GM18858 (cell line): ENCODE results near the gene APH1B.
"Not testable (repeated sequence)": the region's sequence is repeated elsewhere in the genome, so short reads cannot be mapped to it uniquely, and the experiment has no call there.

Experiments used
- ATAC-seq: cut with Tn5 transposase; IDR thresholded peaks from one replicate; pipeline ENCODE4 v1.9.1; 2021; ENCODE audit not compliant: unreplicated experiment

APH1B gene

DNA sequence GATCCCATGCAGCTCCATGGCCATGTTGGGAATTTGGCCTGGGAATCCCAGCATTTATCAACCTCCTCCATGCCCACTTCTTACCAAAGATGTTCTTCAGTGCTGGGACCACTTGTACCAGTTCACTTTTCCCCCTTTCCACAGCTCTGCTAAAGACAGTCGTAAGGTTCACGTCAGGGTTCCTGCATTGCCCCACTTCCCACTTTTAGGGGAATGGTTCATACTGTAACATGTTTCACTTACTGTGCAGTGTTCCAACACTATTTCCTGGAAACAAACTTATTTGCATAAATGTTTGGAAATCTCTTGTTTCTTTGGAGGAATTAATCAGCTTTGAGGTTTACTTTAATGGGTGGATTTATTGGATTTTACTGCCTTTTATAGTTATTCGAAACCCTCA, 17.0 kb downstream of the APH1B start:
- ATAC-seq, result no peak

DNA sequence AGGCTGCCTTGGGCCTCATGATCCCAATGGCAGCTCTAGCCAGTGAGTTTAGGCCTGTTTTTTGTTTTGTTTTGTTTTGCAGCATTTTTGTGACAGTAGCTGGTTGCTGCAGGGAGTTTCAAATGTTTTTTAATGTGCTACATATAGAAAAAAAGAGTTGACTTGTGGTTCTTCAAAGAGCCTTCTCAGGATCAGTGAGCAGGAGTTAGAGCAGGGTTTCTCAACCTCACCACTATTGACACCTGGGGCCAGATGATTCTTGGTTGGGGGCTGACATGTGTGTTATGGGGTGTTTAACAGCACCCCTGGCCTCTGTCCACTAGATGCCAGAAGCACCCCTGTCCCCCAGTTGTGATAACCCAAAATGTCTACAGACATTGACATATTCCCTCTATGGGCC, 17.9 kb downstream of the APH1B start:
- no peak for ATAC-seq

DNA sequence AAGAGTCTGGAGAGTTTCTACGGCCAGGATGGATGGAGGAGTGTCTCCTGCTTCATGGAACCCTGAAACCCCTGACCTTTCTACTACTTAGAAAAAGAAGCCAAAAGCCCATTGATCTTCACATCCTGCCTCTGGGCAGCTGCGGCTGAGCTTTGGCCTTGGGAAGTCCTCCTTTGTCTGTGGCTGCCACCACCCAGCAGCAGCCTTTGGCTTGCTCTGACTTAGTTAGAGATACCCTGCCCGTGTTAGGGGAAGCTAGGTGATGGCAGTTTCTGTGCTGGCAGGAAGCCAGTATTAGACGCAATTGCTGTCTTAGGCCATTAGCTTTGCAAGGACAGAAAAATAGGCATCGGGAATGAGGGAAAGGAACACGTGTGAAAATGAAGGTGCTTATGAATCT, 18.8 kb downstream of the APH1B start:
- ATAC-seq, result no peak

DNA sequence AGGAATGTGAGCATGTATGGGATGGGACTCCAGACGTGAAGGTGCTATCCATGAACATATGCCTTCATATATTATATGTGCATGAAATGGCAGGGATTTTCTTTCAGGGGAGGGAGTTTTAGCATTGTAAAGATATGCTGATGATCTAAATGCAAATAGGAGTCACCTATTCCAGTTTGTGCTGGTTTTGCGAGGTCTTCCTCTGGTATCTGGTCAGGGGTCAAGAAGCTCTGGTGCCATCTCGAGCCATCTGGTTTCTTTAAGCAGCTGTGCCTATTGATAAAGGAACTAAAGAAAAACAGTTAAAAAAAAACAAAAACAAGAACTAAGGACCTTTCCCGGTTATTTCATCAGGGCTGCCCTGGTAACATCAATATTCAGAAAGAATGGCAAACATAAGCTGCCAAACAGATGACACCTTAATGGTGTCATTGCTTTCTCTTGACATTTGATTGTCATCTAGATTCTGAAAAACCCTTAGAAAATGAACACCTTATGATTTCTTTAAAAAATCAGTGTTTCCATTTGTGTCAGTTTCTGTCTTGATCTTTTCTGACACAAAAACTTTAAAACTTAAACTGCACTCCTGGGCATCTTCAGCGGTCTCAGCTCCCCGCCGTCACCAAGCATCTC, 22.7 kb downstream of the APH1B start:
- ATAC-seq, result no peak

DNA sequence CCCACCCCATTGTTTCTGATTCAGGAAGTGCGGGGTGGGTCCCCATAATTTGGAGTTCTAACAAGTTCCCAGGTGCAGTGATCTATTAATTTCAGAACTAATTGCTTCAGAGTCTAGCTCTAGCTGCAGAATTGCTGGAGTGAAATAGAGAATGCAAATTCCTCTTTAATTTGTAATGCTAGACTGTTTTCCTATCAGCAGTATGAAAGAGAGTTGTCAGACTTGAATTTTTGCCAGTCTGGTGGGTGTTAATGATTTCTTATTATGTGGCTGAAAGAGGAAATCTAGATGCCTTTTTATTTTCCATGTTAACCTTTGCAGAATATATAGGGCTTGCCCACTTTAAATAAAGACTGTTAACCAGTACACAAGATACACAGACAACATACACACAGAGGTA, 23.7 kb downstream of the APH1B start:
- ATAC-seq, result no peak

DNA sequence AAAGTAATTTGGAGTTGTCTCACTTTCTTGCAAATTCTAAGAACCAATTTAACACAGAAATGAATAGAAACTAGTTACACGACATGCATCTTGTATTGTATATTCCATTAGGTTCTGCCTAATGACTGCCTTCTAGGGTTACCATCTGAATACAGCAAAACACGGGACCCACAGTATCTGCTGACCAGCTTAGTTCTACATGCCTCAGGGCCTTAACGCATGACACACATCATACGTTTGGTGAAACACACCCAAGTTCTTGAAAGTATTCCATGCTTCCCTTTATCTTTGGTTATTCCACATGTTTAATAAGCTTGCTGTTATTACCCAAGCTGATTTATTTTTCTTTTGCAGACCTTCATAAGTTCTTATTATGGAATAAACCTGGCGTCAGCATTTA, 27.9 kb downstream of the APH1B start:
- ATAC-seq, result no peak

DNA sequence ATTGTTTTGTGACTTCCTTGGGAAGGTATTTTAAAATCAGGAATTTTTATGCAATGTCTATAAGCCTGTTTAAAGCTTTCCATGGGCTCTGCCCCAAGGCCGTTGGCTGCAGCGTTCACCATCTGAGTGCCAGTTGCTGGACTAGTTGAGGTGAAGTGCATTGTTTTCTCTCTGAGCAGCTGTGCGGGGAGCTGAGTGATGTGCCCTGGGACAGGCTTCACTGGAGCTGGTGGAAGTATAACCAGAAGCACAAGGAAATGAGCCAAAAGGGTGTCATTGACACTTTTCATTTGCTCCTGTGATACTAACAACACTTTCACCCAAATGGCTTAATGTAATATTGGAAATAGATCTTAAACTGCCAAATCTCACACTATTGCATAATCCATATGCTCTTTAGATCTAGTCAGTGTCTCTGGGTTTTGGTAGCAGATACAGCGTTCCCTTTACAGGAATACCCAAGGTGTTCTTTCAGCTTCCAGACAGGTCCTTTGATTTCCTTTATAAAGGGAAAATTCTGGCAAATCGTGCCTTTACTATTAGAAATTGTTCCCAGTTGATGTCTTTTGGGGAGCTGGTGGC, 29.2 kb downstream of the APH1B start:
- no peak for ATAC-seq

DNA sequence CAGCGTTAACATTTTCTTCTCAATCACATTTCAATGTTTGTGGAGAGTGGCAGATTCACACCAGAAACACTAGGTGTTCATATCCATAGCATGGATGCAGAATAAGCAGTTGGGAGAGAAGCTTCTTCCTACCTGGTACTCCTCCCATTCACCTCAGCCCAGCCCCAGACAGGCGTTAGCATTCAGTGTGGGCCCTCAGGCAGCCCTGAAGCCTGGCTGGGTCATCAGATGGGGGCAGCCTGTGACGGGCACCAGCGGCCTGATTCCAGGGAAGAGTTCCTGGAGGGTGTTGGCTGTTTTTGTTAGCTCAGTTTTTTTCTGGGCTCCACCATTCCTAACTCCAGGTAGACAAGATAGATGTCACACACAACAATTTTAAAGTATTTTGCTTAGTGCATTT, 31.1 kb downstream of the APH1B start:
- no peak for ATAC-seq

DNA sequence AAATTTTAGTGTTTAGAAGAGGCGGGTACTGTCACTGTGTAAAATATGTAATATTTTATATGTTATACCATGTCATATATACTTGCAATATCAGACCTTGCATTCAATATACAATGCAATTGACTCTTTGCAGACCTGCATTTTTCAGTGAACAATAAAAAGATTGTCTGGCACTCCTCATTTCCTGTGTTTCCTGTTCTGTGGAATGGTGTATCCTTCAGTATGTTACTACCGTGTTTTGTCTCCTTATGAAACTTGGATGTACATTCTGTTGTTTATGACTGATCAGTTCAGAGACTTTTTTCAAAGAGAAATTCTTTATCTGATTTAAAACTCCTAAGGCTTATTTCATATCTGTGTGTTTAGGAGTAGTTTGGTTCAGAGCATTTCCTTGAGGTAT, 31.5 kb downstream of the APH1B start:
- ATAC-seq, result no peak

DNA sequence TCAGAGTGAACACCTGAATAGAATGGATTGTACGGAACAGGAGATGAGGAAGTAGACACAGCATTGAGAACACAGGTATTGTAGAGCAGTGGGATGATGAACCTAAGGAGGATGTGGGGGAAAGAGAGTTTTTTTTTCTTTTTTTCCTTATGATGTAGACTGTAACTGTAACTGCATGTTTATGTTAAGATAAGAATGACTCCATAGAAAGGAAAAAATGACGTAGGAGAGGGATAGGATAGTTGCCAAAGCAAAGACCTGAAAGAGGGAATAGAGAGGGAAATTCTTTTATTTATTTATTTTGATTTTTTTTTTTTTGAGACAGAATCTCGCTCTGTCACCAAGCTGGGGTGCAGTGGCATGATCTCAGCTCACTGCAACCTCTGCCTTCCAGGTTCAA, 33.2 kb downstream of the APH1B start:
- no peak for ATAC-seq

DNA sequence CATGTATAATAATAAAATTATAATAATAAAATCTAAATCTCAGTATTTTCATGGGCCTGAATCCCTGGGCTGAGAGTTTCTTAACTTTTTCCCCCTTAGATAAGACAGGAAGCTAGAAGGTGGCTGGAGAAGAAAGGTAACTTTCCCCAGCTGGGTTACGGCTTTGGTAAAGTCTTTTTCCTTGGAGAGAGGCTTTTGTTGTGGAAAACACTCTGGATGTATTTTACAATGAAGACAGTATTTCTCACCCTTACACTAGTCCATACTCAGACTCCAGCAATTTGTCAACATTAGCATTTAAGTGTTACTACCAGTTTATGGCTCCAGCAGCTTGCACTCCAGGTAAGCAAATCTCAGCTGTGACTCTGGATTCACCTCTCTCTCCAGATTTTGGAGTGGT, 34.9 kb downstream of the APH1B start:
- no peak for ATAC-seq

DNA sequence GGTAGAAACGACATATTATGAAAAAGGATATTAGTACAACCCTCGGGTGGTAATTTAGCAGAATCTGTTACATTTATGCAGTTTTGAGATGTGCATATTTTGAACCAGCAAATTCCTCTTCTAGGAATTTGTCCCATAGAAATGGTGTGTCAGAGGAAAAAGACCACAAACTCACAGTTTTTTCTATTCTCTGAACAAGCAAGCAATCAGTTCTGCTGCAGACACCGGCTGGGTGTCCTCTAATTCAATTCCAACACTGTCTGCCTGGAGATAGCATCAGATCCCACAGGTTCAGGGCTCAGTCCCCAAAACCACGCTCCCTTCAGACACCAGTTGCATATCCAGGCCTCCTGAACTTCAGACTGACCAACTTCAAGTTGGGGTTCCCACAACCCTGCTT, 36.4 kb downstream of the APH1B start:
- no peak for ATAC-seq

DNA sequence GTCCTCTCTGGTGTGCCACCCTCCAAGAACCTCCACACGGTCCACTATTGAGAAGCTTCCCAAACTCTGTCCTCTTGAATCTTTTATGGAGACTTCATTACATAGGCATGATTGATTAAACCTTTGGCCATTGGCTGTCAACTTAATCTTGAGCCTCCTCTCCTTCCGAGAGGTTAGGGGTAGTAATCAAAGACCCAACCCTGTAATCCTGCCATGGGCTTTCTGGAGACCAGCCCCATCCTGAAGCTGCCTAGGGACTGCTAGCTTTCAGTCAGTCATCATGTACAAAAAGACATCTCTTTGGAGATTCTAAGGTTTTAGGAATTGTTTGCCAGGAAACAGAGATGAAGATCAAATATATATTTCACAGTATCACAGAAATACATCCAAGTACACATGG, 37.0 kb downstream of the APH1B start:
- no peak for ATAC-seq

DNA sequence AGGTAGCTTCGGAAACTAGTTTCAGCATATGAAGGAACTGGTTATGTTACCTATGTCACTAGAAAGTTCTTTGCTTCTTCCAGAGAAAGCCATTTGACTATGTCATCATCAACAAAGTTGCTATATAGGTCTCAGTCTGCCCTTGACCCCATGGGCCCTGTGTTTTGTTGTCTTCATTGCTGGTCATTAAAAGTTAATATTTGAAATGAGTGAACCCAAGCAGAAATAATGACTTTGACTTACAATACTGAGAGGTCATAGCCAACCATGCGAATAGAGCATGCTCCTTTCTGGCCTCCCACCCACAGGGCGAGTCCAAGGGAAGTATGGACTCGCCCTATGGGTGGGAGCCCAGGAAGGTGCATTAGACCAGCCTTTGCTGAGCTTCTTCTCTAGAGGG, 40.9 kb downstream of the APH1B start:
- ATAC-seq, result no peak

DNA sequence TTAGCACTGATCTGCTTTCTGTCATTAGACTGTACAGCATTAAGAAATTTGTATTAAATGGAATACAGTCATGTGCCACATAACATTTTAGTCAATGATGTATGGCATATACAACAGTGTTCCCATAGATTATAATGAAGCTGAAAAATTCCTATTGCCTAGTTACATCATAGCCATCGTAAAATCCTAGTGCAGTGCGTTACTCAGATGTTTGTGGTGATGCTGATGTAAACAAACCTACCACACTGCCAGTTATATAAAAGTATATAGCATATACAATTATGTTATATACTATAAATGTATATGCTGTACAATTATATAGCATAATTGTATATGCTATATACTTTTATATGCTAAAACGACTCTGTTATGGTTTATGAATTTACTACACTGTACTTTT, 41.7 kb downstream of the APH1B start:
- ATAC-seq, result no peak

DNA sequence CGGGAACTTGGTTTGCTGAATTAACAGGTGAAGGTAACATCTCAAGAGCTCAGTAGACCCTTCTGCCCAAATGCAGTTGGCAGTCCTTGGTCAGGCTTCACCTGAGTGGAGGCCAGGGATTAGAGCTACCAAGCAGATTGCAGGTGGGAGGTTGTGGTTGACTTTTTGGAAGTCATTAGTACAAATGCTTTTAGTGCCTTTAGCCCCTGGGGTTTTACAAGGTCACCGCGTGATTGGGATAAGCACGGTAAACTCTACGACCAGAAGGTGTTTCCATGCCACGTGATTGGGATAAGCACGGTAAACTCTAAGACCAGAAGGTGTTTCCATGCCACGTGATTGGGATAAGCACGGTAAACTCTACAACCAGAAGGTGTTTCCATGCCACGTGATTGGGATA, 43.0 kb downstream of the APH1B start:
- not testable (repeated sequence) for ATAC-seq

DNA sequence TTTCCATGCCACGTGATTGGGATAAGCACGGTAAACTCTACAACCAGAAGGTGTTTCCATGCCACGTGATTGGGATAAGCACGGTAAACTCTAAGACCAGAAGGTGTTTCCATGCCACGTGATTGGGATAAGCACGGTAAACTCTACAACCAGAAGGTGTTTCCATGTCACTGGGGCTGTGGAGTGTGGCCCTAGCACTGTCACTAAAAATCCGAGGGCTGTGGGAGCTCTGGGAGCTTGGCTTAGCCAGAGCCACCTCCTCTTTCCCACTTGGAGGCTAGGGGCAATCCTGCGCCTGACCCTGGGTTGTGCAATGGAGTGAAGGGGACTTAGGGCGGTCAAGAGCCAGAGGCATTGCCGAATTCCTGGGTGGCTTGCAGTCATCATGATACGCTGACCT, 43.6 kb downstream of the APH1B start:
- ATAC-seq, result not testable (repeated sequence)

DNA sequence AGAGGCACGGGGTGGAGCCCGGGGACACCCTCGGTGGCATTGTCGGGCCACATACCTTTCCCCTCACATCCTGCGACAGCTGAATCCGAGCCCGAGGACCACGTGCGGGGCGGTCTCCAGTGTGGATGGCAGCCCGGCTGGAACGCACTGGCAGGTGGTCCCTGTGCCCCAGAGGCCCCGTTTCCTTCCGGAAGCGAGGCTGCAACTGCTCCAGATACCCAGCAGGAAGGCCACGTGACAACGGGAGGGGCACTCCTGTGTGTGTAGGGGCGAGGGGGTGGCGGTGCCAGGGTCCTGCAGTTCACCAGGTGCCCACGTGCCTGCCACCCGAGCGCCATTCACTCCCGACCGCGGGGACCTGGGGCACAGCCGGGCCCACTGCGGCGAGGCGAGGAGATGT, 44.1 kb downstream of the APH1B start:
- no peak for ATAC-seq

DNA sequence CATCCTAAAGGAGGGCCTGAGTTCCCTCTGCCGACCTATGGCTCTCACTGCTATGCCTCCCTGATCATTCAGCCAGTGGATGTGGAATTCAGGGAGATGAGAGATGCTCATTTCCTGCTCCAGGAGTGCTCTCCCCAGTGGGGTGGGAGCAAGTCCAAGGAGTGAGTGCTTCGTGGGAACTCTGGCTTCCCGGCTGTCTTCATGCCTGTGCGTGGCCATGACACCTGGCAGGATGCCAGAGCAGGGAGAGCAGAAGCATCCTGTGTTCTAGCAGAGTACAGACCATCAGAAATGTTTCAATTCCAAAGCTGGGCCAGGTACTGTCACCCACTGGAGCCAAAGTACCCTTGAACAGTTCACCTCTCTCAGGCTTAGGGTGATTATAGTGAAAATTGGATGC, 45.1 kb downstream of the APH1B start:
- ATAC-seq, result no peak

DNA sequence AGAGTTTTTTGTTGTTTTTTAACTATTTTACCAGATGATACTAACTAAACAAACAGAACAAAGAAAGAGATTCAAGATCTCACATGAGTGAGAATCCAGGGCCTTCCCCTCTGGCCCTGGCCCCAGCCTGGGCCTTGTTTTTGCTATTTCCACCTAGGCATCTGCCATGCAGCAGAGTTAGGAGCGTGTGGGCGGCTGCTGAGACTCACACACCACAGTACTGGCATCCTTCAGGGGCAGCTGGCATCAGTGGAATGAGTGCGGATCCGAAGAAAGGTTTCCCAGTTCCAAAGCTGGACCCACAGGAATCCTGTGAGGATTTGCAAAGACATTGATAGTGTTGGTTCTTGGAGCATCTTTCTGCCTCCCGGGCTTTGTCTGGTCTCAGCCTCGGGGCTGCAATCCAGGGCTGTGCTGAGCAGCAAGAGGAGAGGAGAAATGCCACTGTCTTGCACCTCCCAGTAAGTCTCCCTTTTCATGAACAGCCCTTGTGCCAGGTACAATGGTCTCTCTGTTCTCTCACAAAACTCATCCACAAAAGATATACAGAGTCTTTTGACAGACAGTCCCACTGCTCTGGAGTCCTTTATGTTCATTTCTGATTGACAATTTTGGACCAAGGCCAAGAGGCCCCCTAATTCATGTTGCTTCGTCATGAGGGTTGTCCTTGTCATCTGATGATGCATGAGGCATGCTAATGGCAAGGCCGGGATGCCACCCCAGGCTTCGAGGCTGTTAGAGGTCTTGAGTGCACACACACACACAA, 46.6 kb downstream of the APH1B start:
- ATAC-seq, result no peak

DNA sequence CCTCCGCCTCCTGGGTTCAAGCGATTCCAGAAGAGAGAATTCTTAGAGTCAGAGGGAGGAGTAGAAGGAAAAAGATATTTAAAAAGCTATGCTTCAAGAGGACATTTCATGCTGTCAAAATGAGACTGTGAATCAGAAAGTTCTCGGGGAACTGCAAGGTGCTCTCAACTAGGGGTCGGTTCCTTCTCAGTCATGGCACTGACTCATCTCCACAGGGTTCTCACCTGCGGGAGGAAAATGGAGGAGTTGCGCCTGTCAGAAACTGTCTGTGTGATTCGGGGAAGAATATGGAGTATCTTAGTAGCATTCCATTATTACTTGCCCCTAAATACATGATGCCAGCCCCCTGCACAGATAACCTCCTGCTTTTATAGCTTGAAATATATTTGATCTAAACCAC, 47.4 kb downstream of the APH1B start:
- ATAC-seq, result no peak

DNA sequence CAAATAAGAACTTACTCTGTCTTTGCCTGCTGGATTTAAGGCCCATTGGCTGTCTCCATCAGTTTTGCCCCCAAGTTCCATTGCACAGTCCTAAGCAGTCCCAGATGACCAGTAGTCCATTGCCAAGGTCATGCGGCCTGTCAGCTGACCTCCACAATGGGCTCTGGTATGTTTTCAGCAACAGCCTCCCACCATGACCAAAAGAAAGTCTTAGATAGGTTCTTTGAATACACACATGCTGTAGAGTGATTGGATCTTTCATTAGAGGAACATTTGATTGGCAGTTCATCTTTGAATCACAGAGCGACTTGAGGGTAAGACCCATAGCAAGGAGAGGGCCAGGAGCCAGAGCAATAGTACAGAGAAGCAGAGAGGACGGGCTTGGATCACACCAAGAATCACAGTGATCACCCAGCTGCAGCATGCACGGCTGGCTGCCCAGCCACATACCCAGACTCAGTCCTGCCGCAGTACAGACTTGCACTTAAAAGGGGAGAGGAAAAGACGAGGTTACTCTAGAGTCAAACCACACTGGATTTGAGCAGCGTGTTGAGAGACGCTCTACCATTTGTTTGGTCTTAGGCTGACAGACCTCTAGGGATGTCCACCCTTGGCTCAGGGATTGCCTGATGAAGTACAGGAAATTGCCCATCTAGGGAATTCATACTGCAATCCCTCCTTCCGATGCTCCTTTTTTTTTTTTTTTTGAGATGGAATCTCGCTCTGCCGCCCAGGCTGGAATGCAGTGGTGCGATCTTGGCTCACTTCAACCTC, 50.4 kb downstream of the APH1B start:
- no peak for ATAC-seq
